GM21717 (cell line): ENCODE measurements around the gene NAPSA.
"Not testable (repeated sequence)": the region's sequence is repeated elsewhere in the genome, so short reads cannot be mapped to it uniquely, and the experiment has no call there.

Experiments used
- ATAC-seq: cut with Tn5 transposase; IDR thresholded peaks from one replicate; pipeline ENCODE4 v1.9.1; 2021; ENCODE audit warnings: mild to moderate bottlenecking, moderate library complexity; ENCODE audit not compliant: unreplicated experiment

NAPSA gene

GRCh38 chr19:50365434-50366306 is at the start of gene NAPSA:
Gene NAPSA, minus strand, starts transcription at chr19:50365639. Its CDS starts 18 bp downstream, at chr19:50365621.
- no peak for ATAC-seq

- no peak for ATAC-seq
Measured at GRCh38 chr19:50413531-50413930, 48.1 kb upstream of the NAPSA start.

DNA sequence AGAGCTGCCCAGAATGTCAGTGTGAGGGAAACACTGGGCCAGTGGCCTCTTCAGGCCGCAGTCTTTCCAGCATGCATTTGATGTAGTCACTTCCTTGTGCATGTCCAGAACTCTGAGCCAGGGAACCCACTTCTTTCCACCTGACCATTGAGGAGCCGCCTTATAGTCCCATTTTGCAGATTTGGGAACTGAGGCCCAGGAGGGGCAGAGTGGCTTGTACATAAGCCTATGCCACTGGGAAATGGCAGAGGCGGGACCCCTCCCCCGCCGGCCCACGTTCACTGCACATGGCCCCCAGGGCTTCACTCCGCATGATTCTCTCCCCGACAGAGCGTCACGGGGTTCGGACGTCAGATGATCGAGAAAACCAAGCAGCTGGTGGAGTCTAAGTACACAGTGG is 47.7 kb upstream of the NAPSA start:
- no peak for ATAC-seq

GRCh38 chr19:50412419-50412818 is 47.0 kb upstream of the NAPSA start:
- no peak for ATAC-seq

- no peak for ATAC-seq
Measured at GRCh38 chr19:50410109-50410508, 44.7 kb upstream of the NAPSA start.

DNA sequence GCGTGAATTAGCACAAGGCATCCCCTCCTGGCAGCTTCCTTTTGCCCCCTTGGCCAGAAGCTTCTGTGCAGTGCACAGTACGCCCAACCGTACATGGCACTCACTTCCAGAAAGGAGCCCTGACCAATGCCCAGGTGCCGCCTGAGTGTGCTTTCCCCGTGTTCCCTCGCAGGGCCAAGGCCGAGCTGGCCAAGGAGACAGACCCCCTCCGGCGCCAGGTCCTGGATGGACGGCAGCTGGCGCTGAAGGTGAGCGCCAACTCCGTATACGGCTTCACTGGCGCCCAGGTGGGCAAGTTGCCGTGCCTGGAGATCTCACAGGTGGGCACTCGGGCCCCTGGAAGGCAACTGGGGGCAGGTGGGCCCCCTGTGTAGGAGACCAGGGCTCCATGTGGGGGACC is 43.9 kb upstream of the NAPSA start:
- no peak for ATAC-seq

- ATAC-seq, result no peak
Measured at GRCh38 chr19:50406829-50407228, 41.4 kb upstream of the NAPSA start.

DNA sequence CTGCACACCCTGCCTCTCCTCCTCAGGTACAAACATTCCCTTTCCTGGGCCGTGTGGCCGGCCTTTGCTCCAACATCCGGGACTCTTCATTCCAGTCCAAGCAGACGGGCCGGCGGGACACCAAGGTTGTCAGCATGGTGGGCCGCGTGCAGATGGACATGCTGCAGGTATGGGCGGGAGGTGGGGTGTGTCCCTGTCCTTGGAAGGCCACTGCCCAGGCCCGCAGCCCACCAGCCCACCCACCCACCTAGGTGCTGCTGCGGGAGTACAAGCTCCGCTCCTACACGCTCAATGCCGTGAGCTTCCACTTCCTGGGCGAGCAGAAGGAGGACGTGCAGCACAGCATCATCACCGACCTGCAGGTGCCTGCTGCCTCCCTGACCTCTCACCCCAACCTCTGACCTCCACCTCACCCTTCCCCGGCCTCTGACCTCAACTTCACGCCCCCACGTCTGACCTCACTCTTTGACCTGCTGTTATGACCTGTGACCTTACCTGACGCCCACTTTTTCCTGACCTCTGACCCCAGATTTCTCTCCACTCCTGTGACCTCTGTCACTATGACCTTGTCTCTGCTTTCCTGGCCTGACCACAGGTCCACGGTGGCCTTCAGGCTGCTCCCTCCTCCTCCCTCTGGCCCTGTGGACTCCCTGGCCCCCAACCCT is 40.8 kb upstream of the NAPSA start:
- no peak for ATAC-seq

DNA sequence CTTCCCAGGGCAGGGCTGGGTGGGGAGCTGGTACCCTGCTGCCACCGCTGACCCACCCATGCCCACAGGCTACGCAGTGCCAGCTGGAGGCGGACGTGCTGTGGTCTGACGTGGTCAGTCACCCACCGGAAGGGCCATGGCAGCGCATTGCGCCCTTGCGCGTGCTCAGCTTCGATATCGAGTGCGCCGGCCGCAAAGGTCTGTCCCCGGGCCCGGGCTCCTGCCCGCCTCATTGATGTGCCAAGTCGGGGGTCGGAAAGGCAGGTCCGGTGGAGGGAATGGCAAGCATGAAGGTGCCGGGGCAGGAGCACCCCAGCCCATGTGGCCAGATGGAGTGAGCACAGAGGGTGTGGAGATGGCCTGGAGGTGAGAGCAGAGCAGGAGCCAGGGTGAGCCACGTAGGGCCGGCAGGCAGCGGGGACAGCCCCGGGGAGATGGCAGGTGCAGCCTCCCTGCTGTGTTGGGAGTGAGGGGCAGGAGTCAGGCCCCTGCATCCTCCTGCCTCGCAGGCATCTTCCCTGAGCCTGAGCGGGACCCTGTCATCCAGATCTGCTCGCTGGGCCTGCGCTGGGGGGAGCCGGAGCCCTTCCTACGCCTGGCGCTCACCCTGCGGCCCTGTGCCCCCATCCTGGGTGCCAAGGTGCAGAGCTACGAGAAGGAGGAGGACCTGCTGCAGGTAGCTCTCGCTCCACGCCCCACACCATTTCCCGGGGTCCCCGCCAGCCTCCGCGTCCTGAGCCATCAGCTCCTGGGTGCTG is 37.3 kb upstream of the NAPSA start:
- ATAC-seq, result no peak

- no peak for ATAC-seq
Measured at GRCh38 chr19:50401605-50402450, 36.4 kb upstream of the NAPSA start.

DNA sequence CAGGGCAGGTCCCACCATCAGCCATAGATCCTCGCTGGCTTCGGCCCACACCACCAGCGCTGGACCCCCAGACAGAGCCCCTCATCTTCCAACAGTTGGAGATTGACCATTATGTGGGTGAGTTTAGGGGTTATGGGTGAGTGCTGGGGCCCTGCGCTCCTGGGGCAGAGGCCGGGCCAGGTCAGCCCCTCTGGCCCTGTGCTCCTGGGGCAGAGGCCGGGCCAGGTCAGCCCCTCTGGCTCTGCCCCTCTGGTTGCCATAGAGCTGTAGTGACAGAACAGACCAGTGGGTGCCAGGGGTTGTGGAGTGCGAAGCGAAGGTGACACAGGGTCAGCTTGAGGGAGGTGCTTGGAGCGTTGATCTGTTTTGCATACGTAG is 33.9 kb upstream of the NAPSA start:
- no peak for ATAC-seq

- ATAC-seq, result no peak
Measured at GRCh38 chr19:50398675-50399367, 33.4 kb upstream of the NAPSA start.

DNA sequence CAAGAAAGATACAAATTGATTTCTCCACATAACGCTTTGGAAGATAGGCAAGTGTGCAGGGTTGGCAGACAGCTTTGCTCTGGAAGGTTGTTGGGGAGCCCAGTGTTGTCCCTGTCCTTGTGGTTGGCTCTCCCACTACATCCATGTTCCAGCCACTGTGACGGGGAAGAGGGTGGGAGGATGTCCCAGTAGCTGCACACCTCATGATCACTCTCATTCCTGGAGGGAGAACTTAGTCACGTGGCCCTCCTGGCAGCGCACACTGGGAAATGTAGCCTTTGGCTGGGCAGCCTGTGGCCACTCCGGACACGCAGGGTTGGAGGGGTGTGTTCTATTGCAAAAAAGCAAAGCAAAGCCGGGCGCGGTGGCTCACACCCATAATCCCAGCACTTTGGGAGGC is 28.6 kb upstream of the NAPSA start:
- no peak for ATAC-seq

GRCh38 chr19:50393589-50393988 is 28.1 kb upstream of the NAPSA start:
- no peak for ATAC-seq

GRCh38 chr19:50392759-50393158 is 27.3 kb upstream of the NAPSA start:
- ATAC-seq, result no peak

GRCh38 chr19:50390952-50391351 is 25.5 kb upstream of the NAPSA start:
- not testable (repeated sequence) for ATAC-seq

DNA sequence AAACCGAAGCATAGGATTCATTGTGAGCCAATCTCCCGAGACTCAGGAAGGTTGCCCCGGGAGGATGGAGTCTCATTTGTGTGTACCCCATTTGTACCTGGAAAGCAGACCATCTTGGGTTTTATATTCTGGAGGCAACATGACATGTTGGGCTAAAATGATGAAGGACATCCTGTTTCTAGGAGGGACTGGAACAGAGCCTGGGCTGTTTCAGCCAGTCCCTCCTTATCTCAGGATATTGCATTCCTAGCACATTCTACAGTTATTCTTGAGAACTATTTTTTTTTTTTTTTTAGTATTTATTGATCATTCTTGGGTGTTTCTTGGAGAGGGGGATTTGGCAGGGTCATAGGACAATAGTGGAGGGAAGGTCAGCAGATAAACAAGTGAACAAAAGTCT is 24.9 kb upstream of the NAPSA start:
- not testable (repeated sequence) for ATAC-seq

GRCh38 chr19:50387868-50388245 is 22.4 kb upstream of the NAPSA start:
- ATAC-seq, result no peak

DNA sequence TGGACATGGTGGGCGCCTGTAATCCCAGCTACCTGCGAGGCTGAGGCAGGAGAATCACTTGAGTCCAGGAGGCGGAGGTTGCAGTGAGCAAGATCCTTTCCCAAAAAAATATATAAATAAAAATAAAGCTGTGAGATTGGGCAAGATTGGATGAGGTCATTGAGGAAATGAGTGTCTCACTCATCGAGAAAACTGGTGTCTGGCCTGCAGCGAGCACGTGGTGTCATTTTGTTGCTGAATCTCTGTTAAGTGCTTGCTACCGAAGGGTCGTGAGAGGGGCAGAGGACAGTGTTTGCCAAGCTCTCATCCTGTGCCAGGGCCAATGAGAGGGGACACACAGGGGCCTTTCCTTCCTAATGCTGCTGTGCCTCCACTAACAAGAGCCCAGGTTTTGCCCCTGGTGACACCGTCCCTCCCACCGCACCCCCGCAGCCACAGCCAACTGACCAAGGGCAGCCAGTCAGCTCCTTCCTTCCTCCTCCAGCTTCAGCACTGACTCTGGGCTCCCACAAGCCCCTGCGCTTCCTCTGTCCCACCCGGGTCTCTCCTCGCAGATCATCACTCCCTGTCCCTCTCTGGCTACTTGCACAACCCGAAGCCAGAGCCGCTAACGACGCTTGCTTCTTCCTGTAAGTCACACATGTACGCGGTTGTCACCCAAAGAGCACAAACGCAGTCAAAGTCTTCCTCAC is 21.9 kb upstream of the NAPSA start:
- no peak for ATAC-seq
